MM.1S (cell line): ENCODE results near the gene CREB5.

Experiments
- DNase-seq: peaks from one replicate; pipeline ENCODE4 v3.0.0-alpha.2; 2015
- H2AFZ ChIP-seq: fragments of 300-600 bp; sonication (generic); 2 replicates; pipeline ENCODE4 v1.6.0; 2016; ENCODE audit warnings: antibody characterized with exemption, low read length
- H3F3A ChIP-seq: fragments of 300-600 bp; sonication (generic); 2 replicates; pipeline ENCODE4 v1.6.1; 2016; ENCODE audit warnings: mild to moderate bottlenecking, antibody characterized with exemption, low read length, moderate library complexity, mixed read lengths; ENCODE audit not compliant: insufficient read depth
- H3K27ac ChIP-seq: fragments of 300-600 bp; sonication (generic); 2 replicates; pipeline ENCODE4 v1.5.1; 2016; ENCODE audit warnings: mild to moderate bottlenecking, low read length
- H3K27me3 ChIP-seq: fragments of 300-600 bp; sonication (generic); replicated peaks from 2 replicates; pipeline ENCODE4 v1.6.0; 2016; ENCODE audit warnings: low read length; ENCODE audit not compliant: insufficient read depth
- H3K36me3 ChIP-seq: fragments of 300-600 bp; sonication (generic); replicated peaks from 2 replicates; pipeline ENCODE4 v1.6.1; 2016; ENCODE audit warnings: mild to moderate bottlenecking, low read length, mixed read lengths; ENCODE audit not compliant: insufficient read depth
- H3K4me1 ChIP-seq: fragments of 300-600 bp; sonication (generic); 2 replicates; pipeline ENCODE4 v1.6.1; 2016; ENCODE audit warnings: low read length, mixed read lengths
- H3K4me2 ChIP-seq: fragments of 300-600 bp; sonication (generic); 2 replicates; pipeline ENCODE4 v1.6.0; 2016; ENCODE audit warnings: low read depth, low read length
- H3K4me3 ChIP-seq: fragments of 300-600 bp; sonication (generic); 2 replicates; pipeline ENCODE4 v1.5.1; 2016; ENCODE audit warnings: low read length, mixed read lengths
- H3K79me2 ChIP-seq: fragments of 300-600 bp; sonication (generic); 2 replicates; pipeline ENCODE4 v1.6.1; 2016; ENCODE audit warnings: mixed run types, low read length, mixed read lengths
- H3K9ac ChIP-seq: fragments of 300-600 bp; sonication (generic); 2 replicates; pipeline ENCODE4 v1.6.1; 2016; ENCODE audit warnings: low read length, mixed read lengths
- H3K9me2 ChIP-seq: fragments of 300-600 bp; sonication (generic); replicated peaks from 2 replicates; pipeline ENCODE4 v1.6.1; 2016; ENCODE audit warnings: mild to moderate bottlenecking, low read length, mixed read lengths; ENCODE audit not compliant: insufficient read depth
- H3K9me3 ChIP-seq: fragments of 300-600 bp; sonication (generic); replicated peaks from 2 replicates; pipeline ENCODE4 v1.6.1; 2016; ENCODE audit warnings: mild to moderate bottlenecking, low read length, mixed read lengths; ENCODE audit not compliant: insufficient read depth
- H4K20me1 ChIP-seq: fragments of 300-600 bp; sonication (generic); 2 replicates; pipeline ENCODE4 v1.6.1; 2016; ENCODE audit warnings: mild to moderate bottlenecking, low read length, moderate library complexity, mixed read lengths; ENCODE audit not compliant: insufficient read depth
- CTCF ChIP-seq: fragments of 300-600 bp; sonication (generic); IDR thresholded peaks from 2 replicates; pipeline ENCODE4 v1.5.1; 2016; ENCODE audit warnings: antibody characterized with exemption, low read length, mixed read lengths
- EZH2 ChIP-seq: fragments of 300-600 bp; sonication (generic); optimal IDR thresholded peaks from 2 replicates; pipeline ENCODE3; 2017; ENCODE audit warnings: low read depth, mild to moderate bottlenecking, antibody characterized with exemption, low read length, mixed read lengths
- EZH2phosphoT487 ChIP-seq: fragments of 300-600 bp; sonication (generic); IDR thresholded peaks from 2 replicates; pipeline ENCODE4 v1.6.1; 2018; ENCODE audit warnings: antibody characterized with exemption, low read length

The CREB5 gene

GRCh38 chr7:28434510-28434909 lies 22.2 kb downstream of the CREB5 start:
- no peak overlapping the region for H3K9ac ChIP-seq
- H3F3A ChIP-seq = no peaks in the 10 kb centered on the region
- H2AFZ ChIP-seq = no peak overlapping the region
- no peaks in the 10 kb centered on the region for H3K27me3 ChIP-seq
- no peaks in the 10 kb centered on the region for H3K9me2 ChIP-seq
- H3K79me2 ChIP-seq = no peaks in the 10 kb centered on the region
- no peak overlapping the region for H3K4me3 ChIP-seq
- H3K27ac ChIP-seq = no peak overlapping the region
- no peak for TF ChIP-seq EZH2
- TF ChIP-seq EZH2phosphoT487 = no peak
- TF ChIP-seq CTCF = no peak
- no peaks in the 10 kb centered on the region for H3K9me3 ChIP-seq
- no peaks in the 10 kb centered on the region for H3K4me1 ChIP-seq
- no peaks in the 10 kb centered on the region for H3K36me3 ChIP-seq
- no peak for DNase-seq
- no peaks in the 10 kb centered on the region for H4K20me1 ChIP-seq
- H3K4me2 ChIP-seq = no peak overlapping the region

- H3K36me3 ChIP-seq = no peaks in the 10 kb centered on the region
- no peak for TF ChIP-seq EZH2phosphoT487
- TF ChIP-seq EZH2 = no peak
- no peak for TF ChIP-seq CTCF
- no peak for DNase-seq
- no peaks in the 10 kb centered on the region for H3K27me3 ChIP-seq
- H3K27ac ChIP-seq = no peak overlapping the region
- H3K4me3 ChIP-seq = no peak overlapping the region
- no peaks in the 10 kb centered on the region for H4K20me1 ChIP-seq
- H3K9me3 ChIP-seq = no peaks in the 10 kb centered on the region
- no peak overlapping the region for H3K9ac ChIP-seq
- no peaks in the 10 kb centered on the region for H3K79me2 ChIP-seq
- H3K9me2 ChIP-seq = no peaks in the 10 kb centered on the region
- no peak overlapping the region for H3K4me2 ChIP-seq
- no peaks in the 10 kb centered on the region for H3K4me1 ChIP-seq
- no peaks in the 10 kb centered on the region for H3F3A ChIP-seq
- H2AFZ ChIP-seq = no peak overlapping the region
Observed at GRCh38 chr7:28435152-28435551, 22.8 kb downstream of the CREB5 start.

GRCh38 chr7:28435732-28436378 lies 23.5 kb downstream of the CREB5 start:
- Histone ChIP-seq H3K9ac (no peak overlapping the region), H3K36me3 (no peaks in the 10 kb centered on the region), H3K9me2 (no peaks in the 10 kb centered on the region), H3K4me3 (no peak overlapping the region), H3K79me2 (no peaks in the 10 kb centered on the region), H3K9me3 (no peaks in the 10 kb centered on the region), H3F3A (no peaks in the 10 kb centered on the region), H3K27me3 (no peaks in the 10 kb centered on the region), H3K4me1 (no peaks in the 10 kb centered on the region), H3K4me2 (no peak overlapping the region), H4K20me1 (no peaks in the 10 kb centered on the region), H3K27ac (no peak overlapping the region), H2AFZ (no peak overlapping the region)
- TF ChIP-seq EZH2 (no peak), EZH2phosphoT487 (no peak), CTCF (no peak)
- no peak for DNase-seq
